ENCODE measurements around the gene MIS18A.

DNA sequence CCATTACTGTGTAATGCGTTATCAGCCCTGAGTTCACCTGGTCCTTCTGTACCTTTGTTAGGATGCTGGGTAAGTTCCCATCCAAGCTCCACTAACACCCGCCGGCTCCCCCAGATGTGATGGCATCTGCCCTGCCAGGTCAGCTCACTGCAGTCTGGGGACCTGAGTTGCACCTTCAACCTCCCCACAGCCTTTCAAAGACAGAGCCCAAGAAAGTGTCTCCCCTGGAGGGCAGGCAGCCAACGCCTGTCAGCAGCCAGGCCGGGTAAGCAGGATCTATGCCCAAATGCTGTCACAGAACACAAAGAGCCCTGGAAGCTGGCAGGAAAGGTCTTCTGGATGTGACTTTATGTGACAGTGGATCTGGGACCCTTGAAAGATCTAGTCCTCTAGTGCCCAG, 33.5 kb upstream of the MIS18A start:
- TF ChIP-seq, protein P1, sequence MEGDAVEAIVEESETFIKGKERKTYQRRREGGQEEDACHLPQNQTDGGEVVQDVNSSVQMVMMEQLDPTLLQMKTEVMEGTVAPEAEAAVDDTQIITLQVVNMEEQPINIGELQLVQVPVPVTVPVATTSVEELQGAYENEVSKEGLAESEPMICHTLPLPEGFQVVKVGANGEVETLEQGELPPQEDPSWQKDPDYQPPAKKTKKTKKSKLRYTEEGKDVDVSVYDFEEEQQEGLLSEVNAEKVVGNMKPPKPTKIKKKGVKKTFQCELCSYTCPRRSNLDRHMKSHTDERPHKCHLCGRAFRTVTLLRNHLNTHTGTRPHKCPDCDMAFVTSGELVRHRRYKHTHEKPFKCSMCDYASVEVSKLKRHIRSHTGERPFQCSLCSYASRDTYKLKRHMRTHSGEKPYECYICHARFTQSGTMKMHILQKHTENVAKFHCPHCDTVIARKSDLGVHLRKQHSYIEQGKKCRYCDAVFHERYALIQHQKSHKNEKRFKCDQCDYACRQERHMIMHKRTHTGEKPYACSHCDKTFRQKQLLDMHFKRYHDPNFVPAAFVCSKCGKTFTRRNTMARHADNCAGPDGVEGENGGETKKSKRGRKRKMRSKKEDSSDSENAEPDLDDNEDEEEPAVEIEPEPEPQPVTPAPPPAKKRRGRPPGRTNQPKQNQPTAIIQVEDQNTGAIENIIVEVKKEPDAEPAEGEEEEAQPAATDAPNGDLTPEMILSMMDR (IDR thresholded peaks at IDR 0.05): no peak
- TF ChIP-seq POLR2A (IDR thresholded peaks at IDR 0.05): no peak

Measured in adrenal gland (tissue), 5 donors.